T-helper 2 cell treated with Interferon-gamma antibody and Interleukin-4, amounts not matched to agents 5 μg/mL and 100 μg/mL, for 36 hours (primary cell): Measurements from ENCODE around the gene SCAP.
"Not testable (repeated sequence)": the region's sequence is repeated elsewhere in the genome, so short reads cannot be mapped to it uniquely, and the experiment has no call there.

Source experiments
- DNase-seq: peaks from one replicate; pipeline ENCODE4 v3.0.0; 2021; ENCODE audit warnings: low spot score
- H3K27ac Mint-ChIP-seq: one replicate; pipeline ENCODE4 v1.8.0; 2021; ENCODE audit warnings: mild to moderate bottlenecking, mixed read lengths
- H3K27me3 Mint-ChIP-seq: one replicate; pipeline ENCODE4 v1.8.0; 2021; ENCODE audit warnings: low read depth, mixed read lengths
- H3K36me3 Mint-ChIP-seq: one replicate; pipeline ENCODE4 v1.8.0; 2021; ENCODE audit warnings: low read depth, mixed read lengths
- H3K4me1 Mint-ChIP-seq: one replicate; pipeline ENCODE4 v1.8.0; 2021; ENCODE audit warnings: low read depth, mixed read lengths
- H3K4me3 Mint-ChIP-seq: one replicate; pipeline ENCODE4 v1.8.0; 2022; ENCODE audit warnings: mild to moderate bottlenecking, moderate library complexity, mixed read lengths
- H3K9me3 Mint-ChIP-seq: one replicate; pipeline ENCODE4 v1.8.0; 2021; ENCODE audit warnings: mixed read lengths

The SCAP gene

DNA sequence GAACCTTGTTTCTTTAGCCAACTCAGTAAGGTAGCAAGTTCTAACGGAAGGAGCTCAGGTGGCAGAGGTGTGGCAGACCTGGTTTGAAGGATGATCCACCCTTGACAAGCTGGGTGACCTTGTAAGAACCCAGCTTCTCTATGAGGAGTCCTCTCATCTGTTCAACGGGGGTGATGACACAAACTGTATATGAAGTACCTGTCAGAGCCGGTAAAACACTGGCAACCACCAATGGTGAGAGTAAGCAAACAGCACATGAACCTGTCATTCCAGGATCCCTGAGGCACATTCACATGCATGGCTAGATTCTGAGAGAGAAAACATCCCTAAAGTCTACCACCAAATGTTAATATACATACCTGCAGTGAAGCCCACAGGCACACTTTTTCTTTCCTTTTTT is 2.4 kb downstream of the SCAP start:
- Mint-ChIP-seq H3K4me1 (peaks cover 16% of the 10 kb centered on the region), H3K9me3 (peaks cover under 1% of the 10 kb centered on the region), H3K4me3 (peak overlapping the region; percentile 55), H3K27me3 (no peaks in the 10 kb centered on the region), H3K27ac (peak overlapping the region; percentile 28), H3K36me3 (peaks cover 11% of the 10 kb centered on the region)
- no peak for DNase-seq

DNA sequence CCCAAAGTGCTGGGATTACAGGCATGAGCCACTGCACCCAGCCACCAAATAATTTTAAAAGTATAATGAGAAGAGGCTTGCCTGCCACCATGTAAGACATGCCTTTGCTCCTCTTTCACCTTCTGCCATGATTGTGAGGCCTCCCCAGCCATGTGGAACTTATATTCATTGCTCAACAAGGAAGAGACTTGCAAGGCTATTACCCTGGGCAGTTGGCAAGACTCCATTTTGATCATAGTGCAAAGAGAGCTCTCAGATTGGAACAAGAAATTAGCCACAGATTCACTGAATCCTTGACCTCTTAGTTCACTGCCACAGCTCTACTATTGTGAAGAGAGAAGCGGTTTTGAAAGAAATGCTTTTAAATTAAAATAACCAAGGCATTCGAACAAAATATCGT is 6.1 kb downstream of the SCAP start:
- Mint-ChIP-seq H3K4me1 (peaks cover 11% of the 10 kb centered on the region), H3K4me3 (no peak overlapping the region), H3K36me3 (peaks cover 28% of the 10 kb centered on the region), H3K27ac (no peak overlapping the region), H3K9me3 (peaks cover 9% of the 10 kb centered on the region), H3K27me3 (no peaks in the 10 kb centered on the region)
- DNase-seq, result no peak

DNA sequence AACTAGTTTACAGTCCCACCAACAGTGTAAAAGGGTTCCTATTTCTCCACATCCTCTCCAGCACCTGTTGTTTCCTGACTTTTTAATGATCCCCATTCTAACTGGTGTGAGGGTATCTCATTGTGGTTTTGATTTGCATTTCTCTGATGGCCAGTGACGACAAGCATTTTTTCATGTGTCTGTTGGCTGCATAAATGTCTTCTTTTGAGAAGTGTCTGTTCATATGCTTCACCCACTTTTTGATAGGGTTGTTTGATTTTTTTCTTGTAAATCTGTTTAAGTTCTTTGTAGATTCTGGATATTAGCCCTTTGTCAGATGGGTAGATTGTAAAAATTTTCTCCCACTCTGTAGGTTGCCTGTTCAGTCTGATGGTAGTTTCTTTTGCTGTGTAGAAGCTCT is 7.4 kb downstream of the SCAP start:
- peaks cover 28% of the 10 kb centered on the region for H3K36me3 Mint-ChIP-seq
- not testable (repeated sequence) for H3K9me3 Mint-ChIP-seq, H3K27ac Mint-ChIP-seq, H3K4me1 Mint-ChIP-seq, DNase-seq, H3K4me3 Mint-ChIP-seq, H3K27me3 Mint-ChIP-seq

DNA sequence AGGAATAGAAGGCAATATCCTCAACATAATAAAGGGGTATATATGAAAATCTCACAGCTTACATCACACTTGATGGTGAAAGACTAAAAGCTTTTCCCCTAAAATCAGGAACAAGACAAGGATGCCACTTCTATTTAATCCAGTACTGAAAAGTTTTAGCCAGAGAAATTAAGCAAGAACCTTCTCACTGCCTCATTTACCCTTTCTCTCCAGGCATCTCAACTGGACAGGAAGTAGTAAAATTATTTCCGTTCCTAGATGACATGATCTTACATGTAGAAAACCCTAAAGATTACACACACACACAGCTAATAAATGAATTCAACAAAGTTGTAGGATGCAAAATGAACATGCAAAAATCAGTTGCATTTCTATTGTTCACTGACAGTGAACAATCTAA is 11.2 kb downstream of the SCAP start:
- peaks cover 8% of the 10 kb centered on the region for H3K4me1 Mint-ChIP-seq
- H3K27ac Mint-ChIP-seq, result no peak overlapping the region
- peaks cover 37% of the 10 kb centered on the region for H3K36me3 Mint-ChIP-seq
- H3K9me3 Mint-ChIP-seq, result peaks cover 11% of the 10 kb centered on the region
- no peak overlapping the region for H3K4me3 Mint-ChIP-seq
- no peak for DNase-seq
- no peaks in the 10 kb centered on the region for H3K27me3 Mint-ChIP-seq

DNA sequence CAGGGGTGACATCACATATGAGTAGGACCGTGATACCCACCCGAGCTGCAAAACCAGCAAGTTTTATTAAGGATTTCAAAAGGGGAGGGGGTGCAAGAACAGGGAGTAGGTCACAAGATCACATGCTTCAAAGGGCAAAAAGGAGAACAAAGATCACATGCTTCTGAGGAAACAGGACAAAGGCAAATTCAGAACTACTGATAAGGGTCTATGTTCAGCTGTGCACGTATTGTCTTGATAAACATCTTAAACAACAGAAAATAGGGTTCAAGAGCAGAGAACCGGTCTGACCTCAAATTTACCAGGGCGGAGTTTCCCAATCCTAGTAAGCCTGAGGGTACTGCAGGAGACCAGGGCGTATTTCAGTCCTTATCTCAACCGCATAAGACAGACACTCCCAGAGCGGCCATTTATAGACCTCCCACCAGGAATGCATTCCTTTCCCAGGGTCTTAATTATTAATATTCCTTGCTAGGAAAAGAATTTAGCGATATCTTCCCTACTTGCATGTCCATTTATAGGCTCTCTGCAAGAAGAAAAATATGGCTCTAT is 16.1 kb downstream of the SCAP start:
- H3K9me3 Mint-ChIP-seq, H3K4me3 Mint-ChIP-seq, H3K4me1 Mint-ChIP-seq: not testable (repeated sequence)

DNA sequence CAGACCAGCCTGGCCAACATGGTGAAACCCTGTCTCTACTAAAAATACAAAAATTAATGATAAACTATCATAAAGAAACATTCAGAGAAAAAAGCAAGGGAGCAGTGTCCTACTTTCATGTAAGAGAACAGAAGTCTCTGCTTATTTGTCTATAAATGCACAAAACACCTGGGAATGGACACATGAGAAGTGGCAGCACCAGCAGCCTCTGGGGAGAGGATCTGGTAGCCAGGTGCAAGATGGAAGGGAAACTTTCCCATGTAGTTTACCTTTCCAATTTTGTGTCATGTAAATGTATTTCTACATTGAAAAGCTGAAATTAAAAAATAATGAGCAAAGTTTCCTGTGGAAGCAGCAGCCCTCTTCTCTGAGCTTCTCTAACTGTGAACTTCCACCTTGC is 18.8 kb downstream of the SCAP start:
- Mint-ChIP-seq H3K27me3 (no peaks in the 10 kb centered on the region), H3K36me3 (peaks cover 22% of the 10 kb centered on the region), H3K4me3 (no peak overlapping the region), H3K27ac (no peak overlapping the region), H3K4me1 (peaks cover 6% of the 10 kb centered on the region), H3K9me3 (peaks cover 7% of the 10 kb centered on the region)
- no peak for DNase-seq

More for the DNA sequence above, 16.1 kb downstream of the SCAP start:
- not testable (repeated sequence) for DNase-seq, H3K27ac Mint-ChIP-seq, H3K27me3 Mint-ChIP-seq
- peaks cover 16% of the 10 kb centered on the region for H3K36me3 Mint-ChIP-seq

DNA sequence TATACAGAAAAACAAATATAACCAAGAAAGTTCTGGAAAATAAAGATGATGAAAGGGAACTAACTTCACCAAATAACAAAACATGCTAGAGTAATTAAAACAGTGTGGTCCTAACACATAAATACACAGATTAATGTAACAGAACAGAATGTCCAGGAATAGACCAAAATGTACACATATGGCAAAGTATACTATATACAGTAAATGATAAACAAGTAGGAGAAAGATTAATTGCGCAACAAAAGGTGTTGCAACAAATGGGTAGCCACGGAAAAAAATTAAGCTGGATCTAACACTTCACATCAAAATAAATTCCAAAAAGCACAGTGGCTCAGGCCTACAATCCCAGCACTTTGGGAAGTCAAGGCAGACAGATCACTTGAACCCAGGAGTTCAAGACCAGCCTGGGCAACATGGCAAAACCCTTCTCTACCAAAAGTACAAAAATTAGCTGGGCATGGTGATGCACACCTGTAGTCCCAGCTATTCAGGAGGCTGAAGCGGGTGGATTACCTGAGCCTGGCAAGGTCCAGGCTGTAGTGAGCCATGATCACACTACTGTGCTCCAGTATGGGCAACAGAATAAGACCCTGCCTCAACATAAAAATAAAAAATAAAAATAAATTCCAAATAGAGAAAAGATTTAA is 19.8 kb downstream of the SCAP start:
- H3K27me3 Mint-ChIP-seq, result no peaks in the 10 kb centered on the region
- no peak overlapping the region for H3K27ac Mint-ChIP-seq
- H3K36me3 Mint-ChIP-seq, result peaks cover 24% of the 10 kb centered on the region
- H3K4me3 Mint-ChIP-seq, result no peak overlapping the region
- DNase-seq, result no peak
- H3K9me3 Mint-ChIP-seq, result peaks cover 7% of the 10 kb centered on the region
- H3K4me1 Mint-ChIP-seq, result peaks cover 6% of the 10 kb centered on the region

DNA sequence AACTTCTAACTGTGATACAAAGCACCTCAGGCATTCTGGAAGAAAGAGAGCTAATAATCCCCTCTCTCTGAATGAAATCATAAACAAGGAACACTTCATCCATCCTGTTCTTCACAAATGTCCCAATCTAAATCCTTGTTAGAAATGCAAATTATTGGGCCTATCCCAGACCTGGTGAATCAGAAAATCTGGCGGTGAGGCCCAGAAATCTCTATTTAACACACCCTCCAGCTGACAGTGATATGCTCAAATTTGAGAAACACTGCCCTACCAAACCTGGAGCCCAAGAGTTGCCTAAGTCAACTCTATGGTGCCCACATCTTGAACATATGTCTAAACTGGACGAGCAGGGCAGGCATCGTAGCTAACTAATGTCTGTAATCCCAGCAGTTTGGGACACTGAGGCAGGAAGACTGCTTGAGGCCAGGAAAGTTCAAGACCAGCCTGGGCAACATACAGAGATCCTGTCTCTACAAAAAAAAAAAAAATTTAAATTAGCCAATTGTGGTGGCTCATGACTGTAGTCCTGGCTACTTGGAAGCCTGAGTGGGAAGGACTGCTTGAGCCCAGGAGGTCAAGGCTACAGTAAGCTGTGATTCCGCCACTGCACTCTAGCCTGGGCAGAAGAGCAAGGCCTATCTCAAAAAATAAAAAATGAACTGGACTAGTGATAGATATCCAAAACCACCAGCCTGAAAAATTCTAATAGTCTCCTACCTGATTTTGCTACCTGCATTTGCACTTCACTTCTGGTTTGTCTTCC is 23.1 kb downstream of the SCAP start:
- Mint-ChIP-seq H3K27ac (no peak overlapping the region), H3K27me3 (no peaks in the 10 kb centered on the region), H3K9me3 (peaks cover 12% of the 10 kb centered on the region), H3K4me1 (peaks cover 4% of the 10 kb centered on the region), H3K4me3 (no peak overlapping the region), H3K36me3 (peaks cover 21% of the 10 kb centered on the region)
- no peak for DNase-seq

DNA sequence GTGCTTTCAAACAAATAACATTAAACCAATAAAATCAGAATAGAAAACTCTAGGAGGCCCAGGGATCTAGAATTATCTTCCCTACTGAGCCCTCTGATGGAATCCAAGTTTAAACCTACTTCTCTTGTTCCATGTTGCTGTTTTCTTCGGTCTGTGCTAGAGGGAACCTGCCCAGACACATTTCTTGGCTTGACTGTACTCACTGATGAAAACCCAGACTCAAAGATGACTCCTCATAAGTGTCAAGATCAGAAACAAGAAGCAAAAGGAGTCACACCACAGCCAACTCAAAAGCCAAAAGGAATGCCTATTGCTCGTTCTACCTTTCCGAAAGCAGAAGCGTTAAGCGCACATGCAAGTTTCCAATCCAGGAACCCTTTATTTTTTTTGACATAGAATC is 31.6 kb downstream of the SCAP start:
- no peak overlapping the region for H3K27ac Mint-ChIP-seq

DNA sequence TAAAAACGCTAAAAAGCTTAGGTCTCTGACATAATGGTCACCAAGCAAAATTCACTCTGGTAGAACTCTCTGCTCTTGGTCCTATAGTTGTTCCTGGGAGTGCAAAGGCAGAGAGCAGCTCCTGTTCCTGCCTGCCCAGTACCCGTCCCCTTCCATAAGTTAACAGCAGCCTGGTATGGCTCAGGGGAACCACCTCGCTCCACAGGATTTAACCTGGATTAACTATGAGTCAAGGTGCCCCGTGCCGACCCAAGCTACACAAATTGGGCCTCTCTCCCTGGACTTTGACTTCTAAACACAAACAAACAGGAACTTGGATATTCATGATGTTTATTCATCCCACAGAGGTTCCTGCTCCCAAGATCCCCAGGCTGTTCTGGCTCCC is 32.1 kb downstream of the SCAP start:
- peaks cover 7% of the 10 kb centered on the region for H3K9me3 Mint-ChIP-seq
- H3K27me3 Mint-ChIP-seq, result no peaks in the 10 kb centered on the region
- peaks cover 21% of the 10 kb centered on the region for H3K36me3 Mint-ChIP-seq
- peaks cover 2% of the 10 kb centered on the region for H3K4me1 Mint-ChIP-seq
- H3K27ac Mint-ChIP-seq, result no peak overlapping the region
- DNase-seq, result no peak
- no peak overlapping the region for H3K4me3 Mint-ChIP-seq

More for the DNA sequence above, 31.6 kb downstream of the SCAP start:
- peaks cover 12% of the 10 kb centered on the region for H3K9me3 Mint-ChIP-seq
- H3K36me3 Mint-ChIP-seq, result peaks cover 23% of the 10 kb centered on the region
- H3K27me3 Mint-ChIP-seq, result no peaks in the 10 kb centered on the region
- peaks cover 2% of the 10 kb centered on the region for H3K4me1 Mint-ChIP-seq
- no peak for DNase-seq
- H3K4me3 Mint-ChIP-seq, result no peak overlapping the region

DNA sequence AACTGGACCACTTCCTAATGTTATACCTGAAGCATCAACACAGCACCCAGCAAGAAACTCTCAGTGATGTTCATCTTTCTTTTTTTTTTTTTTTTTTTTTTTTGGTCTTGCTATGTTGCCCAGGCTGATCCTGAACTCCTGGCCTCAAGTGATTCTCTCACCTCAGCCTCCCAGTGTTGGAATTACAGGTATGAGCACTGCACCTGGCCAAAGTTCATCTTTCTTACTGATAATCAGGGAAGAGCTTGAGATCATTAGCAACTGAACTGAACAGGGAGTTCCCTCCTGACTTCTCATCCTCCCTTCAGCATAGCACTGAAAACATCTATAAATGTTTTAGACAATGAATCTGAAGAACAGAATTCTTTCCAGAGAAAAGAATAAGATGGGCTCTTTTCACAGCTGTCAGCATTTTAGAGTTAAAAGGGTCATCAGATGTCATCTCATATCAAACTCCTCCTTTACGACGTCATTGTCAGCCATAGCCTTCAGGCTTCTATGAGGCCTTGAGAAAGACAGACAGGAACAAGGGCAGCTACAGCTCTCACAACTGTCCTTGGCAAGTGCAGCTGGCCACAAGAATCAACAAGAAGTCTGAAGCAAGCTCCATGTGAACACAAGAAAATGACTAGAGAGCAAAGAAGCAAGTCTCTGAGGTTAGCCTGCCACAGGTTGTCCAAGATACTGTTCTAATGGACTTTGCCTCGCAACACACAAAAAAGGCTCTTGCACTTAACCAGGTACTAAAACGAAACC is 33.8 kb downstream of the SCAP start:
- peaks cover 2% of the 10 kb centered on the region for H3K4me1 Mint-ChIP-seq
- H3K9me3 Mint-ChIP-seq, result no peaks in the 10 kb centered on the region
- no peak for DNase-seq
- H3K27me3 Mint-ChIP-seq, result no peaks in the 10 kb centered on the region
- no peak overlapping the region for H3K4me3 Mint-ChIP-seq
- H3K36me3 Mint-ChIP-seq, result peaks cover 19% of the 10 kb centered on the region
- no peak overlapping the region for H3K27ac Mint-ChIP-seq

DNA sequence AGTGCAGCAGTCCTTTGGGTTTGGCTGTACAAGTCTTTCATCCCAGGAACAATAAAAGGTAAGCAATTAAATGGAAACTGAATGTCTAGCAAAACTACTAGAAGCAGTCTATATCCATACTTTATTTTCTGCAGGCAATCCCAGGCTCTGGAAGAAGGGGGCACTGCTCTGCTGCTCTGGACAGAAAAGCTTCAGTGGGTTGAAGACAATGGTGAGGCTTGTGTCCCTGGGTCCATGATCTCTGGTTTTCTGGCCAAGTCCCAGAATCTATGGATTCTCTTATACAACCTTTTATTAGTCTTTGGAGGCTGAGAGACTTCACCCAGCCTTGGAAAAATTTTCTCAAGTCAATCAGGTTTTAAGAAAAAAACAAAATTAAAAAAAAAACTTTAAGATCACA is 35.6 kb downstream of the SCAP start:
- Mint-ChIP-seq H3K36me3 (peaks cover 15% of the 10 kb centered on the region), H3K27me3 (no peaks in the 10 kb centered on the region), H3K4me3 (no peak overlapping the region), H3K9me3 (no peaks in the 10 kb centered on the region), H3K4me1 (peaks cover 2% of the 10 kb centered on the region), H3K27ac (no peak overlapping the region)
- no peak for DNase-seq

DNA sequence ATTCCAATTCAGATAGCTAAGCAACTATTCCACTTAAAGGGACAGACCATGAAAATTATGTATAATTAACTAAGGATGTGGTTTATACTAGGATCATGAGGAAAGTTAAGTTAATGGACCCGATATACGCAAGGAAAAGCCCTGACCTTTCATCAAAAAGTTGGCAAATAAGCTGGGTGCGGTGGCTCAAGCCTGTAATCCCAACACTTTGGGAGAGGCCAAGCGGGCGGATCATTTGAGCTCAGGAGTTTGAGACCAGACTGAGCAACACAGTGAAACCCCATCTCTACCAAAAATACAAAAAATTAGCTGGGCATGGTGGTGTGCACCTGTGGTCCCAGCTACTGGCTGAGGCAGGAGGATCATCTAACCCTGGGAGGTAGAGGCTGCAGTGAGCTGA is 39.6 kb downstream of the SCAP start:
- peaks cover 25% of the 10 kb centered on the region for H3K36me3 Mint-ChIP-seq
- peaks cover 5% of the 10 kb centered on the region for H3K4me1 Mint-ChIP-seq
- no peaks in the 10 kb centered on the region for H3K9me3 Mint-ChIP-seq
- H3K27me3 Mint-ChIP-seq, result no peaks in the 10 kb centered on the region
- no peak overlapping the region for H3K4me3 Mint-ChIP-seq
- no peak for DNase-seq
- H3K27ac Mint-ChIP-seq, result no peak overlapping the region

DNA sequence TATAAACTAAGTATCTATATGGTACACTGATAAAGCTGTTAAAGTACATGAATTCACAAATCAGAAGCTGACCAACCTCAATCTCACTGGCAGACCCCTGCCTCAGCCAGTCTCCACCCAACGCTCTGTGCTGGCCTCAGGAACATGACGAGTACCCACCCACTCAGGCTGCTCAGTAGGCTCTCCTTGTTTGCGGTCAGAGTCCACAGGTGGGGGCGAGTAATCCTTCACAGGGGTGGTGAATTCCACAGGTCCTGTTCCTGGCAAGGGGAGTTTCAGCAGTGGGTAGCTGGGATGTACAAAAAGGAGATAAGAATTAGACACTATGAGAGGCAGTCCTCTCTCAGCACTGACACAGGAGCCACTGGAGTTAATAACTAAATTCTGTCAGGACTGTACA is 40.9 kb downstream of the SCAP start:
- DNase-seq, result no peak
- Mint-ChIP-seq H3K27ac (no peak overlapping the region), H3K4me1 (peaks cover 5% of the 10 kb centered on the region), H3K9me3 (no peaks in the 10 kb centered on the region), H3K4me3 (no peak overlapping the region), H3K36me3 (peaks cover 24% of the 10 kb centered on the region), H3K27me3 (no peaks in the 10 kb centered on the region)
